GM19372 (cell line): Measurements from ENCODE around the gene SRGAP1.

Experiments used
- ATAC-seq: cut with Tn5 transposase; IDR thresholded peaks from one replicate; pipeline ENCODE4 v1.9.1; 2021; ENCODE audit warnings: mild to moderate bottlenecking, low read depth, moderate library complexity; ENCODE audit not compliant: unreplicated experiment

Gene SRGAP1

DNA sequence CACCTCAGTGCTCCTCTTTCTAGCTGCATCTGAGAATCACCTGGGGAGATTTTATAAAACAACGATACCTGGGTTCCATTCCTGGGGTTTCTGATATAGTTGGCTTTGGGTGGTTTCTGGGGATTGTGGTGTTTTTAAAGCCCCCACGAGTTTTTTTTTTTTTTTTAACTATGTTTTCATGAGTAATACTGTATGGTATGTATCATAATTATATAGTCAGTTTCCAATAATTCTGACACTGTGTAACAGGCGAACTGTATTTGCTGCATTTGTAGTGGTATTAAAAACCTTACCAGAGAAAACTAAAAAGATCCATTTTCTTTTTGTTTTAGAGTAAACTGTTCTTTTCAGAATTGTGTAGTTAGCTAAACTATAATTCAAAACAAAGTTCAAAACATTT, 84.9 kb downstream of the SRGAP1 start:
- ATAC-seq: no peak

DNA sequence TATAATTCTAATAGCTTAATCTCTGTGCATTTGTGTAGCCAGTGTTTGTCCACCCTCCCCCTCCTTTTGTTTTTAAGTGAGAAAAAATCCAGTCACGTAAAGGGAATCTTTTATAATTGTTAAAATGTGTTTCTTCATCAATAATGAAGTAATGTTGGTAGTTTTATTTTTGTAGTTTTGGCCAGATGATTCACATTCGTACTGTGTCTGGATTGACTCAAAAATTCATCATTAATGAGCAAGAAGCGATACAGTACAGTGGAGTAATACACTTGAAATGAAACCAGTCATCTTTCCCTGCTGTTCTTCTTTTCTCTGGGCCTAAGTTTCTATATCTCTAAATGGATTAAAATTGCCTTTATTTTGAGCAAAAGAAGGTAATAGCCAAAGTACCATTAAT, 86.5 kb downstream of the SRGAP1 start:
- no peak for ATAC-seq

DNA sequence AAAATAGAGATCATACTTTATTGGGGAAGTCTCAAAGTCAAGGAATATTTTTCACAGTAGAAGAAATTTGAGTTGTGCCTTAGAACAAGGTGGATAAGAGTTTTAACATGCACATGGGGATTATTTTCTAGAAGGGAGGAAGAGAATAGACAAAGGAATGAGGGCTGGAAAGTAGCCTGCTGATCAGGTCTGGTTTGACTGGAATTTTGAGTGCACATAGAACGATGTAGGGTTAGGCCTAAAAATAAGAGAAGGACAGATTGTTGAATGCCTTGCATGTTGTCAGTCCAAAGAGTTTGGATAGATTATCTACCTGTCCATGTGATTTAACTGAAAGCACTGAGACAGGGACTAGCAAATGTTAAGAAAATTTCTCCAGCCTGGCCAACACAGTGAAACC, 87.2 kb downstream of the SRGAP1 start:
- no peak for ATAC-seq

DNA sequence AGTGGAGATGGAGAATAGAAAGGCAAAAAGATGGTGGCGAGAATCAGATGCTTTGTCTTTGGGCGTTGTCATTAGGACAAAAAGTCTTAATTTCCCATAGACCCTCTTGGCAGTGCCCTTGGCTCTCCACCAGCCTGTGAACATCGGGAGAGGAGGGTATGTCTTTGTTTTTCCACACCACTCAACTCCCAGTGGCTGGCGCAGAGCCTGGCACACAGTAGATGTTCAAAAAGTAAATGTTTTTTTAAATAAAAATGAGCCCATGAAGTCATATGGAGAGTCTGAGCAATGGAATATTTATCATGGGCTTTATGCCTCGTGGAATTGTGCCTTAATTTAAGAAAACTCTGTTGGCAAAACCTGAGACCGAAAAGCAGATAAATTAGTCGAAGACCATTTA, 90.4 kb downstream of the SRGAP1 start:
- no peak for ATAC-seq

DNA sequence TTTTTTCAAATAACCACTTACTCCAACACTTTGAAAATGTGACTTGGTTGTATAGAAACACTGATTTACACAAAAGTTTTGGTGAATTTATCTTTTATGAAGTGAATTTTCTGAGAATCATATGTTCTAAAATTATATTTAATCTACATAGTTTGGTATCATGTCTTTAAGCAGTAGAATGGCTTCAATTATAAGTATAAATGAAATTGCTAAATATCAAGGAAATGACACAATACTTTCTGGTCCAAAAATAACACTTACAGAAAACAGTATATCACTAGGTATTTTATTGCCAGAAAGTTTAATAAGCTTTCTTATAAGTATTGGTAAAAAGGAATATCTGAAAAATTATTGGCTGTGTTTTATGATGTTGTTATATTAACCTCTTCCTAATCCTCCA, 90.9 kb downstream of the SRGAP1 start:
- ATAC-seq: no peak

DNA sequence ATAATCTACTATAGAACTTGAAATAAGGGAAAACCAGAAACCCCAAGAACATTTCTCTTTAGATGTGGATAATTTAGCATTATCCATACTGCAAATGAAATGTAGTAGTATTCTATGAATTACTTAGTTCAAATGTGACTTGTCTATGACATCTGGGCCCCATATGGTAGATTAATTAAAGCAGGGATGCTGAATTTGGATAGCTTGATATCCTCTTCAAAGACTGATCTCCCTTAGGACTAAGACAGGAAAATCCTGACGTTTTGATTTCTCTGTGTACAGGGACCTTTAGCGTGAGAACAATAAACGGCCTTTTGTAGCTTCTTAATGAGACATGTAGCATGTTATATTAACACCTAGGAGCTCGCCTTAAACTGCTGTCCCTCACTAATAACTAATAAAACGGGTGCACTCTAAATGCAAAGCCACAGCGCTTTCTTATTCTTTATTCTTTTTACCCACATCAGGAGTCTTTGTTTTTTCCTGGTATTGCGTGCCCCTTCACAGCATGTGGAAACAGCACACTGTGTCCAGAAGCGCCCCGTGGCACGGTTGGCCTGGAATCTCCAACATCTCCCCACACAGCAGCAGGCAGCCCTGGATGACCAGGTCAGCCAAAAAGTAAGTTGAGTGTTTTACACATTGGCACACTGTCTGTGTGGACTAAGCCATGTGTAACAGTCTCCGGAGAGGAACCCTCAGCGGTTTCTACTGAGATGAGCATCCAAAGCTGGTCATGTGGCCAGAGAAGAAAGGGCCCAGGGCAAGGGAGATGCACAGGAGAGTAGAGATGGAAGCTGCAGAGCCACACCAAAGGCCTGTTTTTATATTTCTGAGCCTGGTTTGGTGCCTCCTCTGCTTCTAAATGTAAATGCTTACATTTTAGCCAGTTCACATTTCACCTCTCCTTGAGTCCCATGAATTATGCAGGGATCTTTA, 93.1 kb downstream of the SRGAP1 start:
- ATAC-seq: no peak

DNA sequence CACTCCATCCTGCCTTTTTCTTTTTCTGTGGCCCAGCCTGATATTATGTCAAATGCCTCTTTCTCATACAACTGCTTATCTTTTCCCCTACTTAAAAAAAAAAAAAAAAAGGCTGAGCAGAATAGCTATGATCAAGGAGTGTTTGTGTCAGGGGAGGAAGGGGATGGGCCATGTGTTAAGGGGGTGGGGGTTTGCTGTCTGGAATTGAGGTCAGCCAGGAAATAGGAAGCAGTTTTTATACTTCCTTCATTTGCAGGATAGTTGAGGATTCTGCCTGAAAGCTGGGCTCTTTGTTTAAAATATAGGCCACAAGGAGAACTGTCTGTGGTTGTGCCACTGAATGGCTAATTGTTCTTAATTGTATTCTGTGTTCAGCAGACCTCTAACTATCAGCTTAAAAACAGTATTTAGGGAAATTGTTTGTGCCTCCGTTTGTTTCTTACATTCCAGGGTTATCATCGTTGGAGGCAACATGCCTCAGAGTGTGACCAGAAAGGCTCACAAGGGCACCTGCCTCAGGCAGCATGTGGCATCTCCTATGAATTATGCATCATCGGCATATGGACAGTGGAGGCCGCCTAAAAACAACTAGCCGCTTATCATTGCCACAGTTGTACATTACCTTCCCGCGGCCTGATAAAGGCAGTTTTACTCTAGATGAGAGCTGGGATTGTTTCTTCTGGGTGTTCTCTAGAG, 96.0 kb downstream of the SRGAP1 start:
- no peak for ATAC-seq

DNA sequence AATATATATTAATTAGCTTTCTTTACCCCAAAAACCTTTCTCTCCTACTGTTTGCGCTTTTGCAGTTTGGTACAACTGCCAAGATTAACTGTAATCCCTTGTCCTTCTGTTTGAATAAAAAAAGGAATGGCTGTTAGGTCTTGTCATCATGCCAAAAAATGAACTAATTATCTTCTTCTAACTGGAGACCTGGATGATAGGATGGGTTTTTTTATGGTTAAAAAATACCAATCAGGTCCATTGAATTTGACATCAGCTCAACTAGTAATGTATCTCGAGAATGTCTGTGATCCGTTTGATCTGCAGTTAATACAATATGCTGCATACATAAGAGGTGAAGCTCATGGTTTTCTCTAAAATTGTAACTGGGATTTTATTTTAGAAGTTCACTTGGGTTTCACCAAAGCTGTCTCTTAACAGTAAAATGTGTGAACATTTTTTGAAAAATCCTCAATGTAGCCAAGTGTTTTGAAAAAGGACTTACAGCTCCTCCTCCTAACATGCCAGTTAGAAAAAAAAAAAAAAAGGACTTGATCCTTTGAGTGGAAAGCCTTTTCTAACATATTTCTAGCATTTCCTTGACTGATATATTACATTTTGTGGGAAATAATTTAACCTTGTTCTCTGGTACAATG, 96.8 kb downstream of the SRGAP1 start:
- ATAC-seq: no peak

DNA sequence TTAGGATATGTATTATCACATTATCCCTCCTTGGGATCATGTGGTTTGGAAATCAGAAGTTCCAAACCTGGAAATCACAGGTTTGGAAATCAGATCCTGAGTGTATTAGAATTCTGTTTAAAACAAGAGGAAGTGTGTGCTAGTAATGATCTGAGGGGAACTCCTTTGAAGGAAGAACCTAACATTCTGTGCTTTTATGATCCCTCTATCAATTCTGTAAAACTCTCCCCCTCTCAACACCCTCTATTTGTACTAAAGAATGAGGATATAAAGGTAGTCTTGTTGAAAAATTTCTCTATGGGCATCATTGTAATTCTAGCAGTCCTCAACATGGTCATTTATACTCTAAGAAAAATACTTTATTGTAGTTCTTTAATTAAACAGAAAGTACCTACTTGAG, 97.4 kb downstream of the SRGAP1 start:
- no peak for ATAC-seq

DNA sequence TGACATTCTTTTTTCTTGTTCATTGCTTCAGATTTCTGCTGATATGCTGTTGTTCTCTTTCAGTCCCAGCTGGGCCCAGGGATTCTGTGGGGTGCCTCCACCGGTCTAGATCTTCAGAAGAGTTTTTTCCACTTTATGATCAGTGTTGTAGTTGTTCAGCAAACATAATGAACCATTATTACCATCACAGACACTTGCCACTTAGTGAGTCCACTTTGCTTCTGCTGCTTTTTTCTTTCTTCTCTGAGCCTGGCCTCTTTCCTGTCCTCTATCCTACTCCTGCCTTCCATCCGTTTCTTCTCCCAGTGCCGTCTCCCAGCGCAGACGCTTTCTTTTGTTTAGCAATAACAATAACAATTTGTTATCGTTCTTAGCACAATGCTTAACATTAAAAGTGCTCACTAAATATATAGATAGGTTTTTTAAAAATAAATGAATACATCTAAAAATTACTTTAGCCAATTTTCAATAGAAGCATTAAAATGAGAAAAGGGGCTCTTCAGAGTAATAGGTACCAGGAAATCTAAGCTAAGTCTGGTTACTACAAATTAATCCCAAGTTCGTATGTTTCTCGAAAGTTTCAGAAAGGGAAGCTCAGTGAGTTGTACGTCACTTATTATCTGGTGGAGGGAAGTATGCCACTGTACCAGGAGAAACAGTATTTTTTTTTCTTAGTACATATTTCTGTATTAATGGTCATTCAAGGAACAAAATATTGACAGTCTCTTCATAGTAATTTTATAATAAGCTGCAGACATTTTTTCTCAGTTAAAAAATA, 98.2 kb downstream of the SRGAP1 start:
- ATAC-seq: no peak

DNA sequence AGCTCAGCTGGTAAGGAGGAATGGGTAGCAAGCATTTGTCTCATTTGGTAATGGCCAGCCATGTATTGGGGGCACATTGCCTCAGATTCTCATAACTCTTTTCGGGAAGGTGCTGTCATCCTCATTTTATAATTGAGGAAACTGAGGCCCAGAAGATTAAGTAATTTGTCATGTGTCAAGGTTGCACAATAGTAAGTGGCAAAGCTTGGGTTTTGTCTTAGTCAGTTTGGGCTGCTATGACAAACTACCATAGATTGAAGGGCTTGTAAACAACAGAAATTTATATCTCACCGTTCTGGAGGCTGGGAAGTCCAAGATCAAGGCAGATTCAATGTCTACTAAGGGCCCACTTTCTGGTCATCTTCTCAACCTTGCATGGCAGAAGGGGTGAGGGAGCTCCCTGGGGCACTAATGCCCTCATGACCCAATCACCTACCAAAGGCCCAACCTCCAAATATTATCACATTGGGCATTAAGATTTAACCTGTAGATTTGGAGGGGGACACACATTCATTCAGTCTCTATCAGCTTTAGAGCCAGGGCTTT, 99.6 kb downstream of the SRGAP1 start:
- ATAC-seq: no peak

DNA sequence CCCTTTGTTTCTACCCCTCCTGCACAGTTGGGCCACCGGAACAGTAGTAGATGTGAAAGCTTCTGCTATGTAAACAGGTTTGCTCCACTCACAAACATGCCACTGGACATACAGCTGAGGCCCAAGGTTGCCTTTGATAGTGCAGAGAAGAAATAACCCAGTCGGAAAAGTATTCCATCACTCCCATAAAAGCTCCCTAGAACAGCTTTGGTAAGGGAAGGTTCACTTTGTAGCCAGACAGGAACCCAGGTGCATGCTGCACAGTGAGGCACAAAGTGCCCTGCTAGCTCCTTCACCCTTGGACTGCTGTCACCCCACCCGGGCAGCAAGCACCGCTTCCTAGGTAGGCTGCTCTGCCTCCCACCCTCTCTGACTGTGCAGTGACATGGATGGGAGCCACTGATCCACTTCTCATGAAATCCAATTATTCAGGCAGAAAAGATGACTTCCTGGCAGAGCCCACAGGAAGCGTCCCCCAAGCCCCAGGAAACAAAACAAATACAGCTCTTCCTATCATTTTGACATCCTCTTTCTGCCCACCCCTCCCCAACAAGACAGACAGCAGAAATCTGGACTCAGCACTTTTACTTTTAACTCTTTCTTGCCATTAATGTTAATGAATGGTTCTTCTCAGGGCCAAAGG, 100.2 kb downstream of the SRGAP1 start:
- no peak for ATAC-seq

DNA sequence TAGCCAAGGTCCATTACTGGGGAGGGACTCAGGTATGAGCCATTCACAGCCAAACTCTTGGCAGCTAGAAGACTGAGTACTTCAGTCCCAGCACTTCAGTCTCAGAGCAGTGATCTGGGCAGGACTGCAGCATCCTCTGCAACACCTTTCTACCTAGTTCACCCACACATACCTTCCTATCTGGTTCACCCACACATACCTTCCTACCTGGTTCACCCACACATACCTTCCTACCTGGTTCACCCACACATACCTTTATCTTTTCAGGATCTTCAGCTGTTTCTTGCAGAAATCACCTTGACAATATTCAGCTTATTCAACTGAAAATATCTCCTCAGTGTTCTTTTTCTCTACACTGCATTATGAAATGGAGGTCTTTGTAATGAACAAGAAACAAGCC, 101.3 kb downstream of the SRGAP1 start:
- ATAC-seq: no peak

DNA sequence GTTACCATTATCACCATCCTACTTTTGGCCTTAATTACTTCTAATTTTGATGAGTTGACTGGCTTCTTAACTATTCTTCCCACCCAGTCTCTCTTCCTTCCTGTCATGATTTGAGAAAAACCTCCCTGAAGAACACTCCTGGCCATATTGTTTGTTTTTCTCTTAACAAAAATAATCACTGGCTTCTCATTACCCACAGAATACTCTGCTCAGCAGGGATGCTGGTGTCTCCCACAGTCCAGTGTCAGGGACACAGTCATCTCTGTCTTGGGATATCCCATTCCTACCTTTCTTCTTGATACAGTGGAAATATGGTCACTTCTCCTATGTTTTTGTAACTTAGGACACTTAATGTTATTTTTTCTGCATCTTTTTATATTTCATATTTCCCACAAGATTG, 103.7 kb downstream of the SRGAP1 start:
- ATAC-seq: no peak

DNA sequence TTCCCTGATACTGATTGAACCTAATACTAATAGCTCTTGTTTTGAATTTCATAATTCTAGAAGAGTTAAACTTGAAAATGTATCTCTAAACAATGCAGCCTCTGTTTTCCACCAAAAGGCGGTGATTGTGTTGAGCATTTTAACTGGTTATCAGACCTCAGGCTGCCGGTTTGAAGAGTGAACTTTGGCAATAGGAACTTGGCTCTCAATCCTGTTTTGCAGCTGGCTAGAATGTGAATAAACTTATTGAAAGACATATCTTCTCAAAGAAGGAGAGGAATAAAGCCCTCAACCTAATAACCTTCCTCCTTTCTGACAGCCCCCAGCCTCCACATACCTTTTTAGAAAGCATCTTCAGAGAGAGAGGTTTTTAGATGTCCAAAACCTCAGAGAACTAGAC, 105.4 kb downstream of the SRGAP1 start:
- no peak for ATAC-seq

DNA sequence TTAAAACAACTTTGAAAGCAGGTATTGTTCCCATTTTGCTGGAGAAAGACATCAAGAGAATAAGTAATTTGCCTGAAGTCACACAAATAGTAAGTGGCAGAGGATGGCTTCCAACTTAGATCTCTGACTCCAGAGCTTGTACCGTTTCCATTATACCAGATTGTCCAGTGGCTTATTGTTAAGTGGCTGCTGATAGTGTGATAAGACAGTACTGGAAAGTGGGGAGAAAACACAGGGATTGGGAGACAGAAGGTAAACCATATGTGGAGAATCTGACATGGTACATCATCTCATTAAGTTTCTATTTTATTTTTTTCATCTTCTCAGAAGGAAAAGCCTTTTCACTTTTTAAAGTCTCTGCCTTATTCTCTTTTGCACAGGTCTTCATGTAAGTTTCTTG, 108.5 kb downstream of the SRGAP1 start:
- no peak for ATAC-seq

DNA sequence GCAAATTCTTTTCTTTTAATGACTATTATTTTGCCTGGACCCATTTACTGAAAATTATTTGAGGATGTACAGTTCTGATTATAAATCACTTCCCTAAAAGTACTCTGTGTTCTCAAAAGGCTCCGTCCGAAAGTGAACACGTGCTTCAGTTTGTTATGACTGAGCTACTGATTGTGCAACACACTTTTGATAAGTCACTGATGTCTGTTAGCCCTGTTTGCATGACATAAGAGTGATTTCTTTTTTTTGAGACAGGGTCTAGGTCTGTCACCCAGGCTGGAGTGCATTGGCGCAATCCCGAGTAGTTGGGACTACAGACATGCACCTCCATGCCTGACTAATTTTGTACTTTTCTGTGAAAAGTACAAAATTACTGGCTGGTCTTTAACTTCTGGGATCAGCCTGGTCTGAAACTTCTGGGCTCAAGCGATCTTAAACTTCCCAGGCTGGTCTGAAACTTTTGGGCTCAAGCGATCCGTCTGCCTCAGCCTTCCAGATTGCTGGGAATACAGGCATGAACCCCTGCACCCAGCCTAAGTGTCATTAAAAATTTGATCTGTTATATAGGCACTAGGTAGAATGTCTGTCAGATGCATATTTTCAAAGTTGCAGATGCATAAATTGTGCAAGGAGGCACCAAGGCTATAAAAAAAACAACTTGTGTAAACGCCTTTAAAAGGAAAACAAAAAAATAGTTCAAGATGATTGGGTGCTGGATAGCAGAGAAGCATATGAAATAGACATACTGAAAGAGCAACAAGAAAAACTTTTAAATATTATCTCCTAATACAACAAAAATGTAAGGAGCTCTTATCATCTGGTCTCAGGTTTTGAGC, 111.5 kb downstream of the SRGAP1 start:
- ATAC-seq: no peak

DNA sequence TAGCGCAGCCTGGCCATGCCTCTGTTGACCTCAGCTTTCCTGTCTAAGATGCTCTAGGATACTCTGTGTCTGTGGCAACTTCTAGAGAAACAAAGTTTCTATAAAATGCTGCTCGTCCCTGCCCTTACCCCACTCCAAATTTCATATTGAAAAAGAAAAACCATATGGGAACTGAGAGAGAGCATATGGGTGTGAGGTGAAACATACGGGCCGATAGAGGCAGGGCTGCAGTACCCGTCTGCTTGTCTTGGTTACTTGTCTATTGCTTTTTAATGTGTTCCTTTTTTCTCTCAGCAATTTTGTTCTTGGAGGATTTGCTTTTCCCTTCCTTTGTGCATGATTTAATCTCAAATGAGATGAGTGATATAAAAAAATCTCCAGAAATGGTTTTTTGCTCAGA, 113.0 kb downstream of the SRGAP1 start:
- ATAC-seq: no peak
